Ovary (tissue), 10 donors: ENCODE results near the gene ACTL7A. TPM values are rescaled to one million over a fixed set of nuclear protein-coding genes. Genes with fewer than 3 reads are reported as not detected.

Source experiments
- DNase-seq, 5 donors: peaks; one replicate each; pipeline ENCODE4 v3.0.0-alpha.2; 2019 to 2020
- H3K27ac ChIP-seq, 2 donors: fragments of 200-600 bp; one replicate each; pipeline versions ENCODE4 v1.5.1 to v1.8.0; 2019 to 2022
- H3K27me3 ChIP-seq: fragments of 200-600 bp; one replicate; pipeline ENCODE4 v1.8.0; 2022
- H3K36me3 ChIP-seq: fragments of 200-600 bp; sonication (generic); one replicate; pipeline ENCODE4 v1.5.1; 2019
- H3K4me1 ChIP-seq: one replicate; pipeline ENCODE4 v1.8.1; 2013; ENCODE audit warnings: mild to moderate bottlenecking, moderate library complexity; ENCODE audit not compliant: insufficient read depth
- H3K4me3 ChIP-seq: fragments of 200-600 bp; sonication (generic); one replicate; pipeline ENCODE4 v1.5.1; 2017
- H3K9me3 ChIP-seq, 2 donors: fragments of 200-600 bp in 1 of 2; sonication (generic) in 1 of 2; one replicate each; pipeline versions ENCODE4 v1.5.1 to v1.8.1; 2013 to 2019; ENCODE audit warnings: mild to moderate bottlenecking in 1 of 2, moderate library complexity in 1 of 2
- EP300 ChIP-seq: sonication (generic); formaldehyde crosslinking; IDR thresholded peaks from one replicate; pipeline ENCODE4 v1.6.1; 2017; ENCODE audit warnings: antibody characterized with exemption
- POLR2A ChIP-seq: fragments of 450-650 bp; IDR thresholded peaks from one replicate; pipeline ENCODE4 v1.6.1; 2017; ENCODE audit warnings: antibody characterized with exemption, mild to moderate bottlenecking, moderate library complexity
- WGBS, 3 donors: extraction: QIAGEN DNeasy Blood & Tissue Kit in 1 of 3; methylation state at CpG; one replicate each; pipeline versions ENCODE4 v1.1.5 to v1.1.7; 2013 to 2017; 5-methylcytosine and 5-hydroxymethylcytosine counted together
- intact Hi-C, 4 donors: fragments of 100-400 bp; cut with DNase I; formaldehyde crosslinking; loops; one replicate each; pipeline versions ENCODE4 v1.11.0 to v1.15.1; 2022 to 2023
- long read RNA-seq, 3 donors: library from polyadenylated mRNA in 2 of 3; unstranded in 2 of 3; transcript quantifications; one replicate each; pipeline ENCODE4 v2.0.0 and lab custom pipeline, GENCODE V29; 2021 to 2026
- polyA plus RNA-seq, 2 donors: library from polyadenylated mRNA; stranded (reverse); fragments of 200-250 nt in 1 of 2; fragments of 350-450 nt in 1 of 2; fragmentation: Illumina TruSeq in 1 of 2; extraction: RNeasy Lipid Tissue Mini Kit (QIAGEN cat#74804) in 1 of 2; gene quantifications; one replicate each; pipeline ENCODE4 v1.2.3, GENCODE V29; 2013 to 2014
- total RNA-seq, 7 donors: library from RNA; depleted of rRNA in 2 of 7; stranded (reverse); fragments of >200 nt in 2 of 7; fragmentation: NEBNext Ultra II Directional in 3 of 7; extraction: Animal tissue kit (Norgen Biotek cat#: 25700) in 3 of 7; gene quantifications; one replicate each; pipeline versions ENCODE4 v1.1.0 to v1.2.4, GENCODE V29; 2016 to 2023
- TF ChIP-seq, protein P1 (sequence below), 3 donors: fragments of 450-650 bp in 2 of 3; fragments of 200-600 bp in 1 of 3; IDR thresholded peaks; one replicate each; pipeline versions ENCODE4 v1.5.1 to v1.8.0; 2016 to 2022; ENCODE audit warnings: antibody characterized with exemption in 3 of 3, mild to moderate bottlenecking in 1 of 3
- donor health status: DM: no; HTN: no; CAD: no; lungs with moderate emphysema.
- donor health status: DM: no; HTN: no; CAD: no.
- donor health status: Bipolar disorder and iron deficiency.
- donor health status: DM: yes; HTN: yes; CAD: no.
- donor health status: DM: no; HTN: no; CAD: no.
- donor health status: DM: yes; HTN: yes; CAD: no.

Gene ACTL7A, protein sequence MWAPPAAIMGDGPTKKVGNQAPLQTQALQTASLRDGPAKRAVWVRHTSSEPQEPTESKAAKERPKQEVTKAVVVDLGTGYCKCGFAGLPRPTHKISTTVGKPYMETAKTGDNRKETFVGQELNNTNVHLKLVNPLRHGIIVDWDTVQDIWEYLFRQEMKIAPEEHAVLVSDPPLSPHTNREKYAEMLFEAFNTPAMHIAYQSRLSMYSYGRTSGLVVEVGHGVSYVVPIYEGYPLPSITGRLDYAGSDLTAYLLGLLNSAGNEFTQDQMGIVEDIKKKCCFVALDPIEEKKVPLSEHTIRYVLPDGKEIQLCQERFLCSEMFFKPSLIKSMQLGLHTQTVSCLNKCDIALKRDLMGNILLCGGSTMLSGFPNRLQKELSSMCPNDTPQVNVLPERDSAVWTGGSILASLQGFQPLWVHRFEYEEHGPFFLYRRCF
- total RNA-seq (not detected), polyA plus RNA-seq (not detected)
- long read RNA-seq, donor 1 = 0 reads
- long read RNA-seq, donor 2 = 0 reads
- long read RNA-seq, donor 3, partial matches to known transcripts = 0 of 1 reads
- long read RNA-seq, donor 3, other reads (novel, unspliced or antisense) = 0 of 1 reads

DNA sequence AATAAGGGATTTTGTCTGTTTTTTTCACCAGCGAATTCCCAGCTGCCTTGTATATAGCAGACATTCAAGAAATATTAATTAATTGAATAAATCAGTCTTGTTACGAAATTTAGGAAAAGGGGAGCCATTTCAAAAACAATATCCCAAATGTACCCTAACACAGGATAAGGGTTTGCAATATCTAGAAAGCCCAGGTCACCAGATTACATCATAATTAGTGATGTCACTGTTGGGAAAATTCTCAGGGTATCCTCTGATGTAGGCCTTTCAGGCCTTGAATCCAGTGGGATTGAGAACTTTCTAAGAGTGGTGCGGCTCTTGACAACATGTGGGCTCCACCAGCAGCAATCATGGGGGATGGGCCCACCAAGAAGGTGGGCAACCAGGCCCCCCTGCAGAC is at the start of gene ACTL7A:
Gene ACTL7A (plus strand): TSS at position 270 of the 400 bp plus-strand sequence. CDS start 57 bp downstream, at position 327.
- Histone ChIP-seq H3K27ac (no peak within 1 kb of the TSS), H3K4me1 (no peaks in the 10 kb centered on the region), H3K27me3 (no peaks in the 10 kb centered on the region), H3K36me3 (no peaks in the 10 kb centered on the region), H3K4me3 (no peak within 1 kb of the TSS), H3K9me3 (no peaks in the 10 kb centered on the region)
- 96 to 98% (median 97%) methylated on average over 3 of the region's 3 CpGs for WGBS, 3 donors
- TF ChIP-seq, protein P1, sequence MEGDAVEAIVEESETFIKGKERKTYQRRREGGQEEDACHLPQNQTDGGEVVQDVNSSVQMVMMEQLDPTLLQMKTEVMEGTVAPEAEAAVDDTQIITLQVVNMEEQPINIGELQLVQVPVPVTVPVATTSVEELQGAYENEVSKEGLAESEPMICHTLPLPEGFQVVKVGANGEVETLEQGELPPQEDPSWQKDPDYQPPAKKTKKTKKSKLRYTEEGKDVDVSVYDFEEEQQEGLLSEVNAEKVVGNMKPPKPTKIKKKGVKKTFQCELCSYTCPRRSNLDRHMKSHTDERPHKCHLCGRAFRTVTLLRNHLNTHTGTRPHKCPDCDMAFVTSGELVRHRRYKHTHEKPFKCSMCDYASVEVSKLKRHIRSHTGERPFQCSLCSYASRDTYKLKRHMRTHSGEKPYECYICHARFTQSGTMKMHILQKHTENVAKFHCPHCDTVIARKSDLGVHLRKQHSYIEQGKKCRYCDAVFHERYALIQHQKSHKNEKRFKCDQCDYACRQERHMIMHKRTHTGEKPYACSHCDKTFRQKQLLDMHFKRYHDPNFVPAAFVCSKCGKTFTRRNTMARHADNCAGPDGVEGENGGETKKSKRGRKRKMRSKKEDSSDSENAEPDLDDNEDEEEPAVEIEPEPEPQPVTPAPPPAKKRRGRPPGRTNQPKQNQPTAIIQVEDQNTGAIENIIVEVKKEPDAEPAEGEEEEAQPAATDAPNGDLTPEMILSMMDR (IDR thresholded peaks at IDR 0.05) = no peak
- TF ChIP-seq POLR2A = no peak
- intact Hi-C loops = no loop called here
- no peak for DNase-seq

DNA sequence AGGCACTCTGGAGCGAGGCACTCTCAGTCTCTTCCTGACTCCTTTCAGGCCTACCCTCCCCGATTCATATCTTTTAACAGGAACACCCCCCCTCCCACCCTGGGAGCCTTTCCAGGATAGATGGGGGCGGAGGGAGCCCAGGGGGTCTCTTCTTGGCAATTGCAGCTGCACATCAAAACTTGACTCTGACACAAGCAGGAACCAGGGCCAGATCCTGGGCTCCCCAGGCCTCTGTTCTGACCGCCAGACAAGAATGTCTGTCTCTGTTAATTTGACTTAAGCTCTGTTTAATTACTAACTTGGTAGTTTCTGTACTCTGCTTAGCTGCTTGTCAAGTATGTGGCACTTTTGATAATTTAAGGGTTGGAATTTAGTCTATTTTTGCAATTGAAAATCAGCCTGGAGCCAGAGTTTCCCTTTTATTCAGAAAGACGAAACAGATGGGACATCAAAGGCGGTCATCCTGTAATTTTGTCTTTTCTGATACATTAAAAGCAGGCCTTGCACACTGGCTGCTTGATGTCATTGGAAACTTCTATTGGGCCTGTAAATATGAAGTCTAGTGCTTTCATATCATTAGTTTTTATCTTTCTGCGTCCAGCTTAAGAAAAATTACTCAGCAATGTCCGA is 49.6 kb upstream of the ACTL7A start:
- H3K27ac ChIP-seq = no peak overlapping the region
- DNase-seq = no peak
- H3K9me3 ChIP-seq = no peaks in the 10 kb centered on the region

DNA sequence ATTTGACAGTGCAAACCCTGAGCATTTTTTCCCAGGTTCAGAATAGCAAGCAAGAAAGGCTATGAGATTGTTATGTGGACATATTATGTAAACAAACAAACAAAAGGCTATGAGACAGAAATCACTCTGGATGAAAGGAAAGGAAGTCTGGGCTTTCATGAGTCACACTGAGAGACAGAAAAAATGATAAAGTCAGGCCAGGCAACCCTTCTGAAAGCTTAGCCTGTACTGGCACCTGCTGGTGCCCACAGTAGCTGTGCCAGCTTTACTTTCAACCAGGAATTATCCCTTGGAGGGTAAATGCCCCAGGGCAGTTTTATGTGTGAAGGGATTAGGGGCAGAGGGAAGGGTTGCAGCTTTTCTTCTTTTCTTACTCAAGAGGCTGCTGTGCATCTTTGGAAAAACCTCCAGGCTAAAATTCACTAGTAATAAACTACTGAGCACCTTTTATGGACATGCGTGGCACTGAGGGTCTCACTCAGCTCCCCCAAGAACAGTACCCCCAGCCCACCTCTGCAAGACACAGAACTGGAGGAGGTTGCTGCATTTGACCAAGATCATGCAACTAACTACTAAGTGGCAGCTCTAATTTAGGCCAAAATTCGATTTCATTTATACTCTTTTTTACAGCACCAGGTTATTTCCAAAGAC is 48.0 kb upstream of the ACTL7A start:
- no peak for DNase-seq
- no peak overlapping the region for H3K27ac ChIP-seq
- H3K9me3 ChIP-seq = no peaks in the 10 kb centered on the region
- intact Hi-C loops = no loop called here
- no peak for TF ChIP-seq POLR2A
- TF ChIP-seq, protein P1 (IDR thresholded peaks at IDR 0.05) = no peak
- no peak for TF ChIP-seq EP300
- H3K4me3 ChIP-seq = no peak overlapping the region
- H3K27me3 ChIP-seq = no peaks in the 10 kb centered on the region
- no peaks in the 10 kb centered on the region for H3K36me3 ChIP-seq
- no peaks in the 10 kb centered on the region for H3K4me1 ChIP-seq
- 79 to 95% (median 93%) methylated on average over 2 of the region's 2 CpGs for WGBS, 3 donors

More for the DNA sequence above, 49.6 kb upstream of the ACTL7A start:
- H3K4me1 ChIP-seq = no peaks in the 10 kb centered on the region
- TF ChIP-seq, protein P1 (IDR thresholded peaks at IDR 0.05) = no peak
- H3K4me3 ChIP-seq = no peak overlapping the region
- H3K27me3 ChIP-seq = no peaks in the 10 kb centered on the region
- H3K36me3 ChIP-seq = no peaks in the 10 kb centered on the region
- intact Hi-C loops = no loop called here
- 54 to 66% (median 62%) methylated on average over 8 of the region's 8 CpGs for WGBS, 3 donors

DNA sequence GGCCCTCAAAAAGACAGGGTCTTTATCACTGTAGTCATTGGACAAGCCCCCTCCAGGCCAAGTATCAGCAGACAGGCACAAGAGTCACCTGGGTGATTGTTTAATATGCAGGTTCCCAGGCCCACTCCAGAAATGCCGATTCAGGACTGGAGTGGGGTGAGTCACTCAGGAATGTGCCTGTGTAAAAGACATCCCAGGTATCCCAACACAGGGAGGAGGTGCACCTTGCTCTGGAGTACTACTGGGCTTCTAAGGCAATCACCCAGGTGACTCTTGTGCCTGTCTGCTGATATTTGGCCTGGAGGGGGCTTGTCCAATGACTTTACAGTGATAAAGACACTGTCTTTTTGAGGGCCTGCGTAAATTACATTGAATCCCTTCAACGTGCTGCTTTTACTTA is 46.9 kb upstream of the ACTL7A start:
- Histone ChIP-seq H3K4me3 (no peak overlapping the region), H3K27me3 (no peaks in the 10 kb centered on the region), H3K4me1 (no peaks in the 10 kb centered on the region), H3K36me3 (no peaks in the 10 kb centered on the region), H3K9me3 (no peaks in the 10 kb centered on the region), H3K27ac (no peak overlapping the region)
- WGBS, 3 donors = 80 to 83% (median 83%) methylated on average over 3 of the region's 3 CpGs
- intact Hi-C loops = no loop called here
- no peak for TF ChIP-seq POLR2A
- TF ChIP-seq, protein P1 (IDR thresholded peaks at IDR 0.05) = no peak
- DNase-seq = no peak
